Fibroblast of the conjunctiva (primary cell): ENCODE measurements around the gene CARD9.
"Not testable (repeated sequence)": the region's sequence is repeated elsewhere in the genome, so short reads cannot be mapped to it uniquely, and the experiment has no call there.

ENCODE experiments used
- DNase-seq: peaks from one replicate; pipeline ENCODE4 v3.0.0-alpha.2; 2010; ENCODE audit warnings: low read depth

The CARD9 gene

GRCh38 chr9:136373300-136374182, at the start of gene CARD9:
TSS of gene CARD9 (minus strand) at chr9:136373669. CDS start at chr9:136372078, 1,591 bp downstream.
- DNase-seq: no peak

- DNase-seq: no peak
Observed at GRCh38 chr9:136422876-136423275, 49.4 kb upstream of the CARD9 start.

GRCh38 chr9:136421791-136422190, 48.3 kb upstream of the CARD9 start:
- DNase-seq: no peak

GRCh38 chr9:136419092-136419420, 45.6 kb upstream of the CARD9 start:
- no peak for DNase-seq

- no peak for DNase-seq
Observed at GRCh38 chr9:136418182-136419091, 45.0 kb upstream of the CARD9 start.

GRCh38 chr9:136416914-136417313, 43.4 kb upstream of the CARD9 start:
- no peak for DNase-seq

- no peak for DNase-seq
Observed at GRCh38 chr9:136416427-136416826, 43.0 kb upstream of the CARD9 start.

GRCh38 chr9:136412962-136413361, 39.5 kb upstream of the CARD9 start:
- DNase-seq: no peak

GRCh38 chr9:136411378-136411777, 37.9 kb upstream of the CARD9 start:
- DNase-seq: no peak

- peak; percentile 64 for DNase-seq
Observed at GRCh38 chr9:136410500-136411287, 37.2 kb upstream of the CARD9 start, which contains the start of the genes ENTR1 and PMPCA. TSS of gene ENTR1 (minus strand) at chr9:136410614. CDS start at chr9:136410397, 217 bp downstream. TSS of gene PMPCA (plus strand) at chr9:136410658. CDS start at chr9:136410669, 11 bp downstream.

- no peak for DNase-seq
Observed at GRCh38 chr9:136409557-136410455, 36.3 kb upstream of the CARD9 start.

GRCh38 chr9:136407911-136408310, 34.4 kb upstream of the CARD9 start:
- no peak for DNase-seq

GRCh38 chr9:136407061-136407460, 33.6 kb upstream of the CARD9 start:
- DNase-seq: not testable (repeated sequence)

- not testable (repeated sequence) for DNase-seq
Observed at GRCh38 chr9:136405904-136406303, 32.4 kb upstream of the CARD9 start.

GRCh38 chr9:136405481-136405880, 32.0 kb upstream of the CARD9 start:
- DNase-seq: no peak

- no peak for DNase-seq
Observed at GRCh38 chr9:136404801-136405136, 31.3 kb upstream of the CARD9 start.

GRCh38 chr9:136403915-136404800, 30.7 kb upstream of the CARD9 start:
- DNase-seq: no peak

- no peak for DNase-seq
Observed at GRCh38 chr9:136403538-136403914, 30.1 kb upstream of the CARD9 start.

GRCh38 chr9:136402067-136402466, 28.6 kb upstream of the CARD9 start:
- no peak for DNase-seq
